Kidney (tissue), 14 donors: ENCODE measurements around the gene TBX10. TPM values are rescaled to one million over a fixed set of nuclear protein-coding genes. Genes with fewer than 3 reads are reported as not detected.

Source experiments
- DNase-seq, 5 donors: peaks; one replicate each; pipeline ENCODE4 v3.0.0-alpha.2; 2013 to 2020
- FAIRE-seq: peaks from 2 replicates; lab custom pipeline; 2012; peaks lifted over from hg19 to GRCh38; lab: Jason Lieb, UNC
- H3K27ac ChIP-seq, 2 donors: one replicate each; pipeline ENCODE4 v1.7.0; 2013; ENCODE audit warnings: low read depth in 2 of 2, low read length in 2 of 2, inconsistent platforms in 1 of 2
- H3K27me3 ChIP-seq: one replicate; pipeline ENCODE4 v1.7.1; 2013; ENCODE audit warnings: low read length, inconsistent platforms; ENCODE audit not compliant: control insufficient read depth, insufficient read depth
- H3K36me3 ChIP-seq, 3 donors: one replicate each; pipeline versions ENCODE4 v1.7.0 to v1.7.1; 2013; ENCODE audit warnings: low read length in 3 of 3, control low read depth in 1 of 3, inconsistent platforms in 1 of 3; ENCODE audit not compliant: insufficient read depth in 3 of 3, control insufficient read depth in 2 of 3
- H3K4me1 ChIP-seq, 3 donors: one replicate each; pipeline versions ENCODE4 v1.7.0 to v1.7.1; 2013; ENCODE audit warnings: low read length in 3 of 3, inconsistent platforms in 1 of 3, low read depth in 1 of 3; ENCODE audit not compliant: control insufficient read depth in 2 of 3, insufficient read depth in 2 of 3
- H3K4me3 ChIP-seq, 3 donors: one replicate each; pipeline versions ENCODE4 v1.7.0 to v1.8.1; 2013; ENCODE audit warnings: low read length in 3 of 3, control low read depth in 1 of 3, inconsistent platforms in 1 of 3
- H3K9ac ChIP-seq, 3 donors: one replicate each; pipeline versions ENCODE4 v1.7.0 to v1.7.1; 2013; ENCODE audit warnings: low read length in 3 of 3, control low read depth in 1 of 3, inconsistent platforms in 1 of 3
- H3K9me3 ChIP-seq, 3 donors: one replicate each; pipeline versions ENCODE4 v1.7.0 to v1.7.1; 2013; ENCODE audit warnings: low read length in 3 of 3, control low read depth in 1 of 3, inconsistent platforms in 1 of 3; ENCODE audit not compliant: control insufficient read depth in 2 of 3, insufficient read depth in 1 of 3
- CTCF ChIP-seq: IDR thresholded peaks from 3 replicates; pipeline ENCODE4 v1.5.1; 2012; ENCODE audit warnings: mild to moderate bottlenecking, moderate library complexity, borderline replicate concordance; ENCODE audit not compliant: insufficient read depth; ENCODE audit errors: extremely low read depth
- intact Hi-C: fragments of 100-400 bp; cut with DNase I; formaldehyde crosslinking; loops from one replicate; pipeline ENCODE4 v1.11.1; 2022
- polyA plus RNA-seq: library from polyadenylated mRNA; stranded (reverse); fragments of 350-450 nt; fragmentation: Illumina TruSeq; extraction: RNeasy Lipid Tissue Mini Kit (QIAGEN cat#74804); gene quantifications from one replicate; pipeline ENCODE4 v1.2.3, GENCODE V29; 2014; ENCODE audit warnings: low read depth, low replicate concordance; ENCODE audit not compliant: insufficient read depth
- total RNA-seq: library from RNA; stranded (reverse); fragmentation: NEBNext Ultra II Directional; extraction: Animal tissue kit (Norgen Biotek cat#: 25700); gene quantifications from one replicate; pipeline ENCODE4 v1.2.1, GENCODE V29; 2021
- donor health status: control.
- donor health status: control.
- donor health status: control.
- donor health status: control.
- donor health status: control.
- donor health status: DM: yes; HTN: yes; CAD: no.
- donor health status: Normal renal cell carcinoma (clear cell type).

The TBX10 gene
- total and polyA plus RNA-seq, 2 donors from 2014 or later, result not detected

GRCh38 chr11:67646535-67647336 lies 7.2 kb upstream of the TBX10 start:
- H3K9ac ChIP-seq, result no peak overlapping the region
- intact Hi-C loops, result no loop called here
- peaks cover 0 to 3% (median 0%) of the 10 kb centered on the region in 3 donors for H3K36me3 ChIP-seq
- no peaks in the 10 kb centered on the region for H3K27me3 ChIP-seq
- H3K4me1 ChIP-seq, result peaks cover 0 to 22% (median 6%) of the 10 kb centered on the region in 3 donors
- peak overlapping the region in 1 of 3 donors; percentile 59 for H3K4me3 ChIP-seq
- no peak for TF ChIP-seq CTCF
- DNase-seq (peak in 2 of 5 donors; percentile 38 to 69), FAIRE-seq (no peak)
- H3K27ac ChIP-seq, result peak overlapping the region in 1 of 2 donors; percentile 32
- no peaks in the 10 kb centered on the region for H3K9me3 ChIP-seq

- no peaks in the 10 kb centered on the region for H3K27me3 ChIP-seq
- TF ChIP-seq CTCF, result no peak
- FAIRE-seq, result no peak
- H3K4me1 ChIP-seq, result peaks cover 0 to 22% (median 6%) of the 10 kb centered on the region in 3 donors
- H3K36me3 ChIP-seq, result peaks cover 0 to 3% (median 0%) of the 10 kb centered on the region in 3 donors
- peak in 1 of 5 donors; percentile 46 for DNase-seq
- peak overlapping the region in 1 of 2 donors; percentile 32 for H3K27ac ChIP-seq
- intact Hi-C loops, result no loop called here
- H3K9ac ChIP-seq, result no peak overlapping the region
- no peaks in the 10 kb centered on the region for H3K9me3 ChIP-seq
- peak overlapping the region in 1 of 3 donors; percentile 59 for H3K4me3 ChIP-seq
These were observed 6.2 kb upstream of the TBX10 start for GRCh38 chr11:67645521-67646461.

- H3K27ac ChIP-seq, result no peak overlapping the region
- H3K27me3 ChIP-seq, result no peaks in the 10 kb centered on the region
- no peak for TF ChIP-seq CTCF
- peaks cover 0 to 3% (median 0%) of the 10 kb centered on the region in 3 donors for H3K36me3 ChIP-seq
- H3K4me3 ChIP-seq, result no peak overlapping the region
- DNase-seq, result peak in 2 of 5 donors; percentile 40 to 59
- intact Hi-C loops, result no loop called here
- no peaks in the 10 kb centered on the region for H3K9me3 ChIP-seq
- no peak for FAIRE-seq
- peaks cover 0 to 18% (median 6%) of the 10 kb centered on the region in 3 donors for H3K4me1 ChIP-seq
- no peak overlapping the region for H3K9ac ChIP-seq
These were observed 5.2 kb upstream of the TBX10 start for GRCh38 chr11:67644472-67645418.
